Kidney glomerular epithelial cell (primary cell): ENCODE data around the gene TUBA4A.
"Not testable (repeated sequence)": the region's sequence is repeated elsewhere in the genome, so short reads cannot be mapped to it uniquely, and the experiment has no call there.

ENCODE experiments used
- DNase-seq: peaks from one replicate; lab custom pipeline; 2025; lab: John Stamatoyannopoulos, UW

Gene TUBA4A

DNA sequence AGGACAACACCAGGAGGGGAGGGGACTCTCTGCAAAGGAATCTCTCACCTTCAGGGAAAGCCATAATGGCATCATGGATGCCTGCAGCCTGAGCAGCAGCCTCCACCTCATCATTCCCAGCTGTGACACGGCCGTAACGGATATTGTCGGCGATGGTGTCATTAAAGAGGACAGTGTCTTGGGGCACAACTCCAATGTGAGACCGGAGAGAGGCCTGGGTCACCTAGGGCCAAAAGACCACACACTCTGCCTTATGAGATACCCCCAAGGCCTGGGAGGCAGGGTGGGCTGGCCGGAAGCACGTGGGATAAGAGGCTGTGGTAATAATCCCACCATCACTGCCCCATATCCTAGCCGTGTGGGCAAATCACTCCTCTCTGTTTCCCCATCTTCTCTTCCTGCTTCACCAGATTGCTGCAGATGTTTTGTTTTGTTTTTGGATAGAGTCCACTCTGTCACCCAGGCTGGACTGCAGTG lies 42.8 kb downstream of the TUBA4A start:
- DNase-seq: no peak

DNA sequence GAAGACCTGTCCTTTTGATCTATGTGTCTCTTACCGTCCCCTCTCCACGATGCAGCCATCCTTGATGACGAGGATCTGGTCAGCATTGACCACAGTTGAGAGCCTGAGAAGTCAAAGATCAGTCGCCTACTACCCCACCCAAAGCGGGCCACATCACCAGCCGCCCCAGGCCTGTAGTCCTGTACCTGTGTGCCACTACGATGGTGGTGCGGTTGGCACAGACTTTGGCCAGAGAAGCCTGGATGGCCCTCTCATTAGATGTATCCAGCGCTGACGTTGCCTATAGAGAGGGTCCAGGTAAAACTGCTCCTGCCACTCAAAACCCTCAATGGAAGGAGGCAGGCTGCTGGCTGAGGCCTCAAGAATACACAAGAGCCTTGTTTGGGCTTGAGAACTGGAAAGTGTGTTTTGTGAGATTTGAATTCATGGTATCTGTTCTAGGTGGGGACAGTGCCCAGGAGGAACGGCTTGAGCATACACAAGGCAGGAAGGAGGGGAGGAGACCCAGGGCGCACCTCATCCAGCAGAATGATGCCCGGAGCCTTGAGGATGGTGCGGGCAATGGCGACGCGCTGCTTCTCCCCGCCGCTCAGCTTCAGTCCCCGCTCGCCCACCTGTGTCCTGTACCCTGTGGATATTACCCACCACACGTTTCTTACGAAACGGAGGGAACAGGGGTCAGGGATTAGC lies 43.4 kb downstream of the TUBA4A start:
- DNase-seq: no peak

GRCh38 chr2:219209236-219210195 lies 44.2 kb downstream of the TUBA4A start:
- no peak for DNase-seq

- DNase-seq: peak; percentile 3
Measured at GRCh38 chr2:219207884-219208740, 45.6 kb downstream of the TUBA4A start.

- no peak for DNase-seq
Measured at GRCh38 chr2:219207134-219207883, 46.4 kb downstream of the TUBA4A start.

- DNase-seq: peak; percentile 89
Measured at GRCh38 chr2:219206328-219207133, 47.2 kb downstream of the TUBA4A start, which contains the start of gene ZFAND2B. ZFAND2B (plus strand) TSS chr2:219206782; CDS start chr2:219206988, 206 bp downstream.

DNA sequence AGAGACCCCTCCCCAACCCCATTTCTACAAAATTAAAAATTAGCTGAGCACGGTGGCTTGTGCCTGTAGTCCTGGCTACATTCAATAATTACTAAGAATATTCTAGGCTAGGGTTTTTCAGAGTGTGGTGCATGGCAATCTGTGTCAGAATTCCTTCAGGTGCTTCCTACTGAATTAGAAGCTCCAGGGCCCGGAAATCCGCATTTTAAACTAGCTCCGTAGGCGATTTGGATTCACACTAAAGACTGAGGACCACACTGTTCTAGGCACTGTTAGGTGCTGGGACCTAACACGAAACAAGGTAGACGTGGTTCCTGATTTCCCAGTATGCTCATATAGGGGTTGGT lies 47.8 kb downstream of the TUBA4A start:
- no peak for DNase-seq

DNA sequence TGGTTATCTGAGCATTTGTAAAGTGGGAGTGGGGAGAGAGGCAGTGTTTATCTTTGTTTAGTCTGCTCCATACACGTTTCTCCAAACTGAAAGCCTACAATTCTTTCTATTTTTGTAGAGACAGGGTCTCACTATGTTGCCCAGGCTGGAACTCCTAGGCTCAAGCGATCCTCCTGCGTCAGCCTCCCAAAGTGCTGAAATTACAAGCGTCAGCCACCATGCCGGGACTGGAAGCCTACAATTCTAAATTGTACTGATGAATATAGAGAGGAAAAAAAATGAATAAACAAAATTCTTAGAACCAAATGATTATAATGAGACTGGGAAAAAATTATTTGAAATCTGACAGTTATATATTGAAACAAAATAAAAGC lies 48.6 kb downstream of the TUBA4A start:
- no peak for DNase-seq

DNA sequence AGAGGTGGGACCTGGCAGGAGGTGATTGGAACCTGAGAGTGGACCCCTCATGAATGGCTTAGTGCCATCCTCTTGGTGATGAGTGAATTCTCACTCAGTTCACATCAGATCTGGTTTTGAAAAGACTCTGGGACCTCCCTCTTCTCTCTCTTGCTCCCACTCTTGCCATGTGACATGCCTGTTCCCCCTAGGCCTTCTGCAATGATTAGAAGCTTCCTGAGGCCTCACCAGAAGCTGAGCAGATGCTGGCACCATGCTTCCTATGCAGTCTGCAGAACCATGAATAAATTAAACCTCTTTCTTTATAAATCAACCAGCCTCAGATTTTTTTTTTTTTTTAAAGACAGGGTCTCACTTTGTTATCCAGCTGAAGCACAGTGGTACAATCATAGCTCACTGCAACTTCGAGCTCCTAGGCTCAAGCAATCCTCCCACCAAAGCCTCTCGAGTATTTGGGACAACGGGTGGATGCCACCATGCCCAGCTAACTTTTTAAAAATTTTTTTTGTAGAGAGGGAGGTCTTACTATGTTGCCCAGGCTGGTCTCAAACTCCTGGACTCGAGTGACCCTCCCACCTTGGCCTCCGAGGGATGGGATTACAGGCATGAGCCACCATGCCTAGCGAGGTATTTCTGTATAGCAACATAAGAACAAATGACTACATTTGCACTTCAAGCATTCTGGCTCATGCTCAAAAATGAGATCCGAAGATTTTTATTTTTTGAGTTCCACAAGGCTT lies 49.1 kb downstream of the TUBA4A start:
- DNase-seq: no peak

DNA sequence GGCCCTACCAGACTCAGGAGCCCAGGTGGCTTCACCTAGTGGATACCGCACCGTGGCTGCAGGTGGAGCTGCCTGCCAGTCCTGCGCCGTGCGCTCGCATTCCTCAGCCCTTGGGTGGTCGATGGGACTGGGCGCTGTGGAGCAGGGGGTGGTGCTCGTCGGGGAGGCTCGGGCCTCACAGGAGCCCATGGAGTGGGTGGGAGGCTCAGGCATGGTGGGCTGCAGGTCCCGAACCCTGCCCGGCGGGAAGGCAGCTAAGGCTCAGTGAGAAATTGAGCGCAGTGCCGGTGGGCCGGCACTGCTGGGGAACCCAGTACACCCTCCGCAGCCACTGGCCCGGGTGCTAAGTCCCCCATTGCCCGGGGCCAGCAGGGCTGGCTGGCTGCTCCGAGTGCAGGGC lies 52.4 kb downstream of the TUBA4A start:
- DNase-seq: not testable (repeated sequence)

DNA sequence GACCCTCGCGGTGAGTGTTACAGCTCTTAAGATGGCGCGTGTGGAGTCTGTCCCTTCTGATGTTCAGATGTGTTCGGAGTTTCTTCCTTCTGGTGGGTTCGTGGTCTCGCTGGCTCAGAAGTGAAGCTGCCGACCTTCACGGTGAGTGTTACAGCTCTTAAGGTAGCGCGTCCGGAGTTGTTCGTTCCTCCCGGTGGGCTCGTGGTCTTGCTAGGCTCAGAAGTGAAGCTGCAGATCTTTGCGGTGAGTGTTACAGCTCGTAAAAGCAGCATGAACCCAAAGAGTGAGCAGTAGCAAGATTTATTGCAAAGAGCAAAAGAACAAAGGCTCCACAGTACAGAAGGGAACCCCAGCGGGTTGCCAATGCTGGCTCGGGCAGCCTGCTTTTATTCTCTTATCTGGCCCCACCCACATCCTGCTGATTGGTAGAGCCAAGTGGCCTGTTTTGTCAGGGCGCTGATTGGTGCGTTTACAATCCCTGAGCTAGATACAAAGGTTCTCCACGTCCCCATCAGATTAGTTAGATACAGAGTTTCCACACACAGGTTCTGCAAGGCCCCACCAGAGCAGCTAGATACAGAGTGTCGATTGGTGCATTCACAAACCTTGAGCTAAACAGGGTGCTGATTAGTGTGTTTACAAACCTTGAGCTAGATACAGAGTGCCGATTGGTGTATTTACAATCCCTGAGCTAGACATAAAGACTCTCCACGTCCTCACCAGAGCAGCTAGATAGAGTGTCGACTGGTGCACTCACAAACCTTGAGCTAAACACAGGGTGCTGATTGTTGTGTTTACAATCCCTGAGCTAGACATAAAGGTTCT lies 53.0 kb downstream of the TUBA4A start:
- DNase-seq: not testable (repeated sequence)
